H9 (cell line): Measurements from ENCODE around the gene ADAMTSL3. TPM values are rescaled to one million over a fixed set of nuclear protein-coding genes. Genes with fewer than 3 reads are reported as not detected.
A peak's percentile ranks its signal among the peaks of the same experiment; 100 is the strongest.

Experiments used
- DNase-seq: peaks from one replicate; pipeline ENCODE4 v3.0.0-alpha.2; 2017
- H2AFZ ChIP-seq: one replicate; pipeline ENCODE4 v1.6.1; 2013; ENCODE audit warnings: mild to moderate bottlenecking, low read length, control low read depth, moderate library complexity
- H2AK5ac ChIP-seq: 2 replicates; pipeline ENCODE4 v1.6.1; 2013; ENCODE audit warnings: low read length, control low read depth, mixed read lengths; ENCODE audit not compliant: insufficient read length
- H2BK120ac ChIP-seq: one replicate; pipeline ENCODE4 v1.6.1; 2013; ENCODE audit warnings: low read depth, mild to moderate bottlenecking, low read length, control low read depth, inconsistent platforms; ENCODE audit not compliant: poor library complexity, severe bottlenecking
- H2BK12ac ChIP-seq: 2 replicates; pipeline ENCODE4 v1.6.1; 2013; ENCODE audit warnings: low read length, control low read depth, mixed read lengths, low read depth; ENCODE audit not compliant: insufficient read length
- H2BK15ac ChIP-seq: 2 replicates; pipeline ENCODE4 v1.6.1; 2013; ENCODE audit warnings: low read depth, low read length, control low read depth
- H2BK20ac ChIP-seq: one replicate; pipeline ENCODE4 v1.6.1; 2013; ENCODE audit warnings: low read depth, mild to moderate bottlenecking, low read length, control low read depth, inconsistent platforms; ENCODE audit not compliant: poor library complexity, severe bottlenecking
- H2BK5ac ChIP-seq: 2 replicates; pipeline ENCODE4 v1.6.1; 2013; ENCODE audit warnings: low read length, control low read depth, mixed read lengths; ENCODE audit not compliant: insufficient read length
- H3K14ac ChIP-seq: 2 replicates; pipeline ENCODE4 v1.6.1; 2013; ENCODE audit warnings: low read length, control low read depth; ENCODE audit not compliant: insufficient read depth
- H3K18ac ChIP-seq: 2 replicates; pipeline ENCODE4 v1.6.1; 2013; ENCODE audit warnings: low read depth, mild to moderate bottlenecking, mixed read lengths, low read length, control low read depth; ENCODE audit not compliant: insufficient read length
- H3K23ac ChIP-seq: 2 replicates; pipeline ENCODE4 v1.6.1; 2013; ENCODE audit warnings: low read length, control low read depth, mixed read lengths, low read depth; ENCODE audit not compliant: insufficient read length
- H3K23me2 ChIP-seq: 2 replicates; pipeline ENCODE4 v1.6.1; 2013; ENCODE audit warnings: low read depth, mild to moderate bottlenecking, mixed read lengths, low read length, control low read depth; ENCODE audit not compliant: insufficient read length, poor library complexity, severe bottlenecking
- H3K27ac ChIP-seq: 2 replicates; pipeline ENCODE4 v1.5.1; 2013; ENCODE audit warnings: low read length, control low read depth, mixed read lengths, low read depth; ENCODE audit not compliant: insufficient read length
- H3K27me3 ChIP-seq: 2 replicates; pipeline ENCODE4 v1.6.1; 2013; ENCODE audit warnings: low read length, control low read depth, inconsistent platforms; ENCODE audit not compliant: insufficient read depth
- H3K4ac ChIP-seq: 2 replicates; pipeline ENCODE4 v1.6.1; 2013; ENCODE audit warnings: low read depth, mild to moderate bottlenecking, control low read depth, inconsistent platforms, low read length, moderate library complexity
- H3K4me1 ChIP-seq: 2 replicates; pipeline ENCODE4 v1.6.1; 2013; ENCODE audit warnings: low read length, control low read depth, inconsistent platforms; ENCODE audit not compliant: insufficient read depth
- H3K4me2 ChIP-seq: 2 replicates; pipeline ENCODE4 v1.6.1; 2013; ENCODE audit warnings: low read length, control low read depth, mixed read lengths; ENCODE audit not compliant: insufficient read length, insufficient read depth
- H3K56ac ChIP-seq: 2 replicates; pipeline ENCODE4 v1.6.1; 2013; ENCODE audit warnings: low read depth, mild to moderate bottlenecking, mixed read lengths, low read length, control low read depth; ENCODE audit not compliant: insufficient read length
- H3K79me1 ChIP-seq: 2 replicates; pipeline ENCODE4 v1.6.1; 2013; ENCODE audit warnings: low read depth, mild to moderate bottlenecking, moderate library complexity, low read length, control low read depth, inconsistent platforms; ENCODE audit not compliant: insufficient read depth, poor library complexity, severe bottlenecking
- H3K79me2 ChIP-seq: 2 replicates; pipeline ENCODE4 v1.6.1; 2013; ENCODE audit warnings: low read length, control low read depth, inconsistent platforms; ENCODE audit not compliant: insufficient read depth
- H3K9ac ChIP-seq: 2 replicates; pipeline ENCODE4 v1.6.1; 2013; ENCODE audit warnings: low read length, control low read depth, mixed read lengths; ENCODE audit not compliant: insufficient read length; ENCODE audit errors: extremely low read depth
- H3K9me3 ChIP-seq: one replicate; pipeline ENCODE4 v1.6.1; 2013; ENCODE audit warnings: low read depth, low read length, inconsistent platforms; ENCODE audit not compliant: control insufficient read depth
- H3T11ph ChIP-seq: one replicate; pipeline ENCODE4 v1.6.1; 2013; ENCODE audit warnings: mild to moderate bottlenecking, low read length, control low read depth, inconsistent platforms
- H4K20me1 ChIP-seq: one replicate; pipeline ENCODE4 v1.6.1; 2013; ENCODE audit not compliant: control insufficient read depth, insufficient read length, insufficient read depth
- H4K5ac ChIP-seq: 2 replicates; pipeline ENCODE4 v1.6.1; 2013; ENCODE audit warnings: low read depth, mild to moderate bottlenecking, mixed read lengths, low read length, control low read depth; ENCODE audit not compliant: insufficient read length
- H4K8ac ChIP-seq: replicated peaks from 2 replicates; pipeline ENCODE4 v1.6.1; 2013; ENCODE audit warnings: low read length, control low read depth, mixed read lengths, low read depth; ENCODE audit not compliant: insufficient read length
- H4K91ac ChIP-seq: 2 replicates; pipeline ENCODE4 v1.6.1; 2013; ENCODE audit warnings: low read depth, mild to moderate bottlenecking, moderate library complexity, mixed read lengths, low read length, control low read depth; ENCODE audit not compliant: insufficient read length
- H3K27ac Mint-ChIP-seq, 3 experiments: 2 replicates in 2 of 3; 3 replicates in 1 of 3; pipeline ENCODE4 v1.8.0; 2020 to 2021; ENCODE audit warnings: mixed read lengths in 3 of 3, mild to moderate bottlenecking in 1 of 3, moderate library complexity in 1 of 3
- H3K27me3 Mint-ChIP-seq: 2 replicates; pipeline ENCODE4 v1.8.0; 2021; ENCODE audit warnings: low read depth, mild to moderate bottlenecking, moderate library complexity, mixed read lengths
- H3K36me3 Mint-ChIP-seq, 3 experiments: 2 replicates in 2 of 3; 3 replicates in 1 of 3; pipeline ENCODE4 v1.8.0; 2020 to 2021; ENCODE audit warnings: low read depth in 3 of 3, mixed read lengths in 3 of 3; ENCODE audit not compliant: insufficient read depth in 1 of 3
- H3K4me1 Mint-ChIP-seq, 2 experiments: 2 replicates each; pipeline ENCODE4 v1.8.0; 2020; ENCODE audit warnings: mixed read lengths in 2 of 2
- H3K4me3 Mint-ChIP-seq, 2 experiments: 2 replicates in 1 of 2; 3 replicates in 1 of 2; pipeline ENCODE4 v1.8.0; 2020 to 2021; ENCODE audit warnings: mild to moderate bottlenecking in 2 of 2, mixed read lengths in 2 of 2, moderate library complexity in 1 of 2
- H3K9me3 Mint-ChIP-seq, 2 experiments: 2 replicates in 1 of 2; 3 replicates in 1 of 2; pipeline ENCODE4 v1.8.0; 2020; ENCODE audit warnings: mild to moderate bottlenecking in 2 of 2, mixed read lengths in 2 of 2, moderate library complexity in 1 of 2
- CTCF ChIP-seq: fragments of 200-600 bp; sonication (generic); conservative IDR thresholded peaks from 3 replicates; pipeline ENCODE4 v1.8.0; 2021; ENCODE audit warnings: antibody characterized with exemption, mild to moderate bottlenecking
- total RNA-seq: library from RNA; stranded (reverse); gene quantifications from 2 replicates; pipeline ENCODE4 v1.2.1, GENCODE V29; 2021

ADAMTSL3 gene
- total RNA-seq, 1 experiment from 2014 or later: 0.39 TPM

GRCh38 chr15:83918011-83918410, 264.1 kb downstream of the ADAMTSL3 start:
- H2BK15ac ChIP-seq: no peak overlapping the region
- H2AK5ac ChIP-seq: no peak overlapping the region
- no peak overlapping the region for H4K8ac ChIP-seq
- peaks cover 2% of the 10 kb centered on the region; the same call in 1 of the 2 replicates for H3K4me1 ChIP-seq
- Mint-ChIP-seq H3K4me1 (peaks cover 12 to 13% of the 10 kb centered on the region in 2 experiments), H3K27ac (peak overlapping the region in 1 of 3 experiments; percentile 38; a peak in 1 of 7 replicates), H3K27me3 (no peaks in the 10 kb centered on the region), H3K9me3 (no peaks in the 10 kb centered on the region), H3K4me3 (no peak overlapping the region), H3K36me3 (no peaks in the 10 kb centered on the region)
- no peak overlapping the region for H3K56ac ChIP-seq
- no peak overlapping the region for H2AFZ ChIP-seq
- no peaks in the 10 kb centered on the region for H3K23me2 ChIP-seq
- DNase-seq: no peak
- no peak overlapping the region for H2BK20ac ChIP-seq
- H4K20me1 ChIP-seq: no peaks in the 10 kb centered on the region
- peak overlapping the region; percentile 33 for H3K4me2 ChIP-seq
- H2BK120ac ChIP-seq: no peak overlapping the region
- H3K27ac ChIP-seq: no peak overlapping the region
- H4K91ac ChIP-seq: no peak overlapping the region
- no peak overlapping the region for H3K9ac ChIP-seq
- H2BK12ac ChIP-seq: no peak overlapping the region
- no peak overlapping the region for H3K18ac ChIP-seq
- no peak overlapping the region for H3T11ph ChIP-seq
- no peak overlapping the region for H4K5ac ChIP-seq
- no peaks in the 10 kb centered on the region for H3K79me2 ChIP-seq
- no peak overlapping the region for H3K14ac ChIP-seq
- H3K4ac ChIP-seq: no peak overlapping the region
- no peak overlapping the region for H3K23ac ChIP-seq
- TF ChIP-seq CTCF: no peak
- H2BK5ac ChIP-seq: no peak overlapping the region
- no peaks in the 10 kb centered on the region for H3K27me3 ChIP-seq
- H3K79me1 ChIP-seq: no peaks in the 10 kb centered on the region
- H3K9me3 ChIP-seq: no peaks in the 10 kb centered on the region
